ENCODE results near the gene CHTOP.

Gene CHTOP

DNA sequence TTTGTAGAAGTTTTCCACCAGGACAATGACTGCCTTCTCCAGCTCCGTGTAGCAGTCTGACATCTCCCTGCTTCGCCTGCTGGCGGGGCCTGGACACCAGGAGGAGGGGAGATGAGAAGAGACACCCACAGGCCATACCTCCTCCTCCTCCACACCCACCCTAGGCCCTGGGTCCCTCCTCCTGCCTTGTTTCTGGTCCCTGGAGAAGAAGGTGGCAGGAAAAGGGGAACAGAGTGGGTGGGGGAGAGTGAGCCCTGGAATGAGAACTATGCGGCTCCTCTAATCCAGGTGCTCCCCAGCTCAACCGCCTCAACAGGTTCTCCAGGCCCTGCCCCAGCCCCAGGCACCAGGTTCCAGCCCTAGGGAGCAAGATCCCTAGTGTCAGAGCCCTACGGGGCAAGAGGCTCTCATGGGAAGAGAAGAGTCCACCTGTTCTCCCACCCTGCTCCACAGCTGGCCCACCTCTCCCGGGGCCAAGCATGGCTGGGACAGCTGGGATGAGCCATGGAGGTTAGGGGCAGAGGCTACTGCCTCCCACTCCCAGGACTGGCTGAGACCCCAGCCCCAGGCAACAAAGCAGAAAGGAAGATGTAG lies 25.7 kb upstream of the CHTOP start:
- Histone ChIP-seq H3K27me3 (ENCODE audit: insufficient read depth, low read length) (no peaks in the 10 kb centered on the region; the same call in 1 of the 2 replicates), H4K20me1 (ENCODE audit: insufficient read depth, low read length) (no peaks in the 10 kb centered on the region), H3K4me2 (ENCODE audit: low read length) (no peak overlapping the region), H3K9me3 (ENCODE audit: low read length) (no peaks in the 10 kb centered on the region), H3K79me2 (ENCODE audit: insufficient read depth, low read length) (no peaks in the 10 kb centered on the region), H3K4me1 (ENCODE audit: insufficient read depth, low read length, severe bottlenecking) (no peaks in the 10 kb centered on the region), H3K4me3 (ENCODE audit: low read depth, low read length, poor library complexity, severe bottlenecking) (no peak overlapping the region), H3K27ac (ENCODE audit: low read depth, low read length, poor library complexity, severe bottlenecking) (no peak overlapping the region), H3K9me2 (ENCODE audit: low read depth, low read length) (no peaks in the 10 kb centered on the region), H3K9ac (ENCODE audit: low read length) (no peak overlapping the region), H2AFZ (ENCODE audit: low read length) (no peak overlapping the region), H3K36me3 (ENCODE audit: insufficient read depth, low read length) (no peaks in the 10 kb centered on the region), H3F3A (ENCODE audit: insufficient read depth, low read length) (no peaks in the 10 kb centered on the region)
- TF ChIP-seq, protein P1, sequence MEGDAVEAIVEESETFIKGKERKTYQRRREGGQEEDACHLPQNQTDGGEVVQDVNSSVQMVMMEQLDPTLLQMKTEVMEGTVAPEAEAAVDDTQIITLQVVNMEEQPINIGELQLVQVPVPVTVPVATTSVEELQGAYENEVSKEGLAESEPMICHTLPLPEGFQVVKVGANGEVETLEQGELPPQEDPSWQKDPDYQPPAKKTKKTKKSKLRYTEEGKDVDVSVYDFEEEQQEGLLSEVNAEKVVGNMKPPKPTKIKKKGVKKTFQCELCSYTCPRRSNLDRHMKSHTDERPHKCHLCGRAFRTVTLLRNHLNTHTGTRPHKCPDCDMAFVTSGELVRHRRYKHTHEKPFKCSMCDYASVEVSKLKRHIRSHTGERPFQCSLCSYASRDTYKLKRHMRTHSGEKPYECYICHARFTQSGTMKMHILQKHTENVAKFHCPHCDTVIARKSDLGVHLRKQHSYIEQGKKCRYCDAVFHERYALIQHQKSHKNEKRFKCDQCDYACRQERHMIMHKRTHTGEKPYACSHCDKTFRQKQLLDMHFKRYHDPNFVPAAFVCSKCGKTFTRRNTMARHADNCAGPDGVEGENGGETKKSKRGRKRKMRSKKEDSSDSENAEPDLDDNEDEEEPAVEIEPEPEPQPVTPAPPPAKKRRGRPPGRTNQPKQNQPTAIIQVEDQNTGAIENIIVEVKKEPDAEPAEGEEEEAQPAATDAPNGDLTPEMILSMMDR (IDR thresholded peaks at IDR 0.05; ENCODE audit: low read length) = no peak
- no peak for TF ChIP-seq EZH2 (IDR thresholded peaks at IDR 0.05; ENCODE audit: borderline replicate concordance, low read length)

DNA sequence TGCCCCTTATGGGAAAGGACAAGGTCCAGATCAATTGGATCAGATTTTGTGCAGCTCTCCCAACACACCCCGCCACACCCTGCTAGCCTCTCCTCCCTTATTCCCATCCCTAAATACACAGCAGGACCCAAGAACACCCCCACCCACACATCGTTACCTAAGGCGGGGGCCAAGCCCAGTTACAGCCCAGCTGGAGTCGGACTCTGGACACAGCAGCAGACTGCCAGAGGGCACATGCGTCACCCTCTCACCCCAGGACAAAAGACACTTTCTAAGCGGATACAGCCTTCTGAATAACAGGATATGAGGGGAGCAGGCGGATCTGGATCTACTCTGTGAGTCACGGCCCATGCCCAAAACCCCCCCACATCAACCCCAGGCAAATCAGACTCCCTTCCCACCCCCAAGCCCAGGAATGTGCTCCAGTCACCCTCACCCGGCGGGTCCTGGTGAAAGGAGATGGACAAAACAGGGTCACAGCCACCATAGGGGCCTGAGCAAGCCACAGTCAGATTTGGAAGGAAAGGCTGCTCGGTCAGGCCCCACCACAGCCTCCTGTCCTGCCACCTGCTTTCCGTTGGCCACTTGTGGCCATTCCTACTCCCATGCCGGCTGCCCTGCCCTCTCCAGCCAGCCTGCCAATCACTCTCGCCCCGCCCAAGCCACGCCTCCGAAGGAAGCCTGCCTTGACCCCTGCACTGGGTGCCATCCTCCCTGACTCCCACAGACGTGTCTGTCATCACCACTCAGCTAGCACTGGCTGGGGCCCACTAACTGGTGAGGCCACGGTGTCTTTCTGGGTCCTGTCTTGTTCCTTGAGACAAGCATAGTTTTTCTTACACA lies 24.9 kb upstream of the CHTOP start:
- no peak overlapping the region for H3K27ac ChIP-seq (ENCODE audit: low read depth, low read length, poor library complexity, severe bottlenecking)
- no peak overlapping the region for H3K4me2 ChIP-seq (ENCODE audit: low read length)
- H3F3A ChIP-seq (ENCODE audit: insufficient read depth, low read length) = no peaks in the 10 kb centered on the region
- no peaks in the 10 kb centered on the region for H3K9me3 ChIP-seq (ENCODE audit: low read length)
- H2AFZ ChIP-seq (ENCODE audit: low read length) = no peak overlapping the region
- H3K9me2 ChIP-seq (ENCODE audit: low read depth, low read length) = no peaks in the 10 kb centered on the region
- no peaks in the 10 kb centered on the region for H3K36me3 ChIP-seq (ENCODE audit: insufficient read depth, low read length)
- no peaks in the 10 kb centered on the region for H3K79me2 ChIP-seq (ENCODE audit: insufficient read depth, low read length)
- H3K4me1 ChIP-seq (ENCODE audit: insufficient read depth, low read length, severe bottlenecking) = no peaks in the 10 kb centered on the region
- H3K27me3 ChIP-seq (ENCODE audit: insufficient read depth, low read length) = no peaks in the 10 kb centered on the region; the same call in 1 of the 2 replicates
- H3K4me3 ChIP-seq (ENCODE audit: low read depth, low read length, poor library complexity, severe bottlenecking) = no peak overlapping the region
- H3K9ac ChIP-seq (ENCODE audit: low read length) = no peak overlapping the region
- no peaks in the 10 kb centered on the region for H4K20me1 ChIP-seq (ENCODE audit: insufficient read depth, low read length)
- no peak for TF ChIP-seq EZH2 (IDR thresholded peaks at IDR 0.05; ENCODE audit: borderline replicate concordance, low read length)
- TF ChIP-seq, protein P1 (IDR thresholded peaks at IDR 0.05; ENCODE audit: low read length) = no peak

DNA sequence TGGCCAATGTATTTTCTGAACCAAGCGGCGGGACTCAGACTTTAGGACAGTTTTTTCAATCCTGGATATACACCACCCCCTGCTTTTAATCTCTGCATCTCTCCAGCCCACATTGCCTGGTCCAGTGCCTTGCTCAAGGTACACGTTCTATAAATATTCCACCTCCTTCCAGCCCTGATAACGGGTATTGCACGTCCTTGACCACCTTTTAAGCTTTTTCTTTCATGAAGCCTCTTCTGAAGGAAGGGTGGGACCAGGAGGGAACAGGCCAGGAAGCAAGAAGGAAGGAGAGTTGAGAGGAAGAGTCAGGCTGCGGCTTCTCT lies 24.3 kb upstream of the CHTOP start:
- H3K4me3 ChIP-seq (ENCODE audit: low read depth, low read length, poor library complexity, severe bottlenecking) = no peak overlapping the region
- H3F3A ChIP-seq (ENCODE audit: insufficient read depth, low read length) = no peaks in the 10 kb centered on the region
- H4K20me1 ChIP-seq (ENCODE audit: insufficient read depth, low read length) = no peaks in the 10 kb centered on the region
- TF ChIP-seq EZH2 (IDR thresholded peaks at IDR 0.05; ENCODE audit: borderline replicate concordance, low read length) = no peak
- TF ChIP-seq, protein P1 (IDR thresholded peaks at IDR 0.05; ENCODE audit: low read length) = no peak
- H3K27me3 ChIP-seq (ENCODE audit: insufficient read depth, low read length) = no peaks in the 10 kb centered on the region; the same call in 1 of the 2 replicates
- H3K36me3 ChIP-seq (ENCODE audit: insufficient read depth, low read length) = no peaks in the 10 kb centered on the region
- no peak overlapping the region for H3K4me2 ChIP-seq (ENCODE audit: low read length)
- H3K9me2 ChIP-seq (ENCODE audit: low read depth, low read length) = no peaks in the 10 kb centered on the region
- H3K27ac ChIP-seq (ENCODE audit: low read depth, low read length, poor library complexity, severe bottlenecking) = no peak overlapping the region
- H2AFZ ChIP-seq (ENCODE audit: low read length) = no peak overlapping the region
- no peaks in the 10 kb centered on the region for H3K4me1 ChIP-seq (ENCODE audit: insufficient read depth, low read length, severe bottlenecking)
- no peaks in the 10 kb centered on the region for H3K79me2 ChIP-seq (ENCODE audit: insufficient read depth, low read length)
- H3K9ac ChIP-seq (ENCODE audit: low read length) = no peak overlapping the region
- H3K9me3 ChIP-seq (ENCODE audit: low read length) = no peaks in the 10 kb centered on the region
